Caco-2 (cell line): ENCODE measurements around the gene CEP57L1. TPM values are rescaled to one million over a fixed set of nuclear protein-coding genes. Genes with fewer than 3 reads are reported as not detected.
"Not testable (repeated sequence)": the region's sequence is repeated elsewhere in the genome, so short reads cannot be mapped to it uniquely, and the experiment has no call there.

Experiments used
- BruUV-seq: library from RNA; stranded (reverse); fragments of 400-500 nt; replicated peaks from 2 replicates; lab custom pipeline; 2021; lab: Mats Ljungman, UMichigan
- CTCF ChIA-PET: fragments of 300-600 bp; sonication (Branson Sonifier 250); formaldehyde crosslinking; loops from one replicate; lab custom pipeline; 2022; ENCODE audit warnings: antibody characterized with exemption; lab: Charles Lee
- POLR2A ChIA-PET: fragments of 300-600 bp; sonication (Branson Sonifier 250); formaldehyde crosslinking; loops from one replicate; lab custom pipeline; 2022; ENCODE audit warnings: antibody characterized with exemption; lab: Charles Lee
- DNase-seq, 2 experiments: peaks; one replicate each; pipeline versions ENCODE4 v3.0.0 to v3.0.0-alpha.2; 2020 to 2022
- H3K27me3 ChIP-seq: replicated peaks from 2 replicates; pipeline ENCODE4 v1.6.0; 2011; ENCODE audit warnings: low read length; ENCODE audit not compliant: control insufficient read depth, insufficient read depth
- H3K36me3 ChIP-seq: 2 replicates; pipeline ENCODE4 v1.5.1; 2011; ENCODE audit warnings: low read length; ENCODE audit not compliant: control insufficient read depth, insufficient read depth
- H3K4me1 ChIP-seq: fragments of 250-450 bp; sonication (Bioruptor Pico); 2 replicates; pipeline ENCODE4 v1.5.1; 2020; ENCODE audit warnings: mild to moderate bottlenecking
- H3K4me3 ChIP-seq: 2 replicates; pipeline ENCODE4 v1.5.1; 2011; ENCODE audit warnings: low read depth, mild to moderate bottlenecking, control low read depth, low read length
- H3K9me3 ChIP-seq: fragments of 250-450 bp; sonication (Bioruptor Pico); 2 replicates; pipeline ENCODE4 v1.5.1; 2020; ENCODE audit warnings: mild to moderate bottlenecking, moderate library complexity
- H3K27ac Mint-ChIP-seq: one replicate; pipeline ENCODE4 v1.8.0; 2022; ENCODE audit warnings: mixed read lengths; ENCODE audit not compliant: unreplicated experiment
- H3K27me3 Mint-ChIP-seq: one replicate; pipeline ENCODE4 v1.8.0; 2022; ENCODE audit warnings: mixed read lengths; ENCODE audit not compliant: insufficient read depth, unreplicated experiment
- H3K36me3 Mint-ChIP-seq: one replicate; pipeline ENCODE4 v1.8.0; 2022; ENCODE audit warnings: mild to moderate bottlenecking, mixed read lengths; ENCODE audit not compliant: insufficient read depth, unreplicated experiment
- H3K4me1 Mint-ChIP-seq: one replicate; pipeline ENCODE4 v1.8.0; 2022; ENCODE audit warnings: low read depth, mixed read lengths; ENCODE audit not compliant: unreplicated experiment
- H3K4me3 Mint-ChIP-seq: one replicate; pipeline ENCODE4 v1.8.0; 2022; ENCODE audit warnings: mild to moderate bottlenecking, moderate library complexity, mixed read lengths; ENCODE audit not compliant: unreplicated experiment
- H3K9me3 Mint-ChIP-seq: one replicate; pipeline ENCODE4 v1.8.0; 2022; ENCODE audit warnings: mixed read lengths; ENCODE audit not compliant: unreplicated experiment
- intact Hi-C: fragments of 100-400 bp; cut with micrococcal nuclease; formaldehyde crosslinking; loops from one replicate; pipeline ENCODE4 v1.10.0; 2022; ENCODE audit not compliant: unreplicated experiment
- total RNA-seq: library from RNA; stranded (reverse); gene quantifications from 2 replicates; pipeline ENCODE4 v1.2.3, GENCODE V29; 2022
- TF ChIP-seq, protein P1 (sequence below), 2 experiments: fragments of 200-600 bp in 1 of 2; IDR thresholded peaks; 1 replicate in 1 of 2; 2 replicates in 1 of 2; pipeline versions ENCODE4 v1.5.1 to v1.8.0; 2011 to 2022; ENCODE audit warnings: antibody characterized with exemption in 1 of 2, control low read depth in 1 of 2, inconsistent platforms in 1 of 2, low read depth in 1 of 2, low read length in 1 of 2, mild to moderate bottlenecking in 1 of 2, moderate library complexity in 1 of 2; ENCODE audit not compliant: insufficient read depth in 1 of 2, severe bottlenecking in 1 of 2, unreplicated experiment in 1 of 2

CEP57L1 gene
- total RNA-seq, 1 experiment from 2014 or later, result 12.7 TPM

DNA sequence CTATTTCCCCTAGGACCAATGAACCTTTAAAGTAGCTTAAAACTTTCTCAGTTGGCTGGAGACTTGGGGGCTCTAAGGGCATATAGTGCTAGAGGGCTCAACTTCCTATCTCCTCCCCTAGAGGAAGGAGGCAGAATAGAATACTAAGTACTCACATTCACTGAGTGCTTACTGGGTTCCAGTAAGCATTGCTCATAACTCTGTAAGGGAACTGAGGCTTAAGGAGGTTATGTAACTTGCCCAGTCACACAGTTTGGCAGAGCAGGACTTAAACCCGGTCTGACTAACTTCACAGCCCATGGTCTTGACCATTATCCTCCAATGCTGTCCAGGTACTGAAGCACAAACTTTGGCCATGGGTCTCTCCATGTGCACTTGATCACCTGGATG is 13.1 kb upstream of the CEP57L1 start:
- TF ChIP-seq, protein P1, sequence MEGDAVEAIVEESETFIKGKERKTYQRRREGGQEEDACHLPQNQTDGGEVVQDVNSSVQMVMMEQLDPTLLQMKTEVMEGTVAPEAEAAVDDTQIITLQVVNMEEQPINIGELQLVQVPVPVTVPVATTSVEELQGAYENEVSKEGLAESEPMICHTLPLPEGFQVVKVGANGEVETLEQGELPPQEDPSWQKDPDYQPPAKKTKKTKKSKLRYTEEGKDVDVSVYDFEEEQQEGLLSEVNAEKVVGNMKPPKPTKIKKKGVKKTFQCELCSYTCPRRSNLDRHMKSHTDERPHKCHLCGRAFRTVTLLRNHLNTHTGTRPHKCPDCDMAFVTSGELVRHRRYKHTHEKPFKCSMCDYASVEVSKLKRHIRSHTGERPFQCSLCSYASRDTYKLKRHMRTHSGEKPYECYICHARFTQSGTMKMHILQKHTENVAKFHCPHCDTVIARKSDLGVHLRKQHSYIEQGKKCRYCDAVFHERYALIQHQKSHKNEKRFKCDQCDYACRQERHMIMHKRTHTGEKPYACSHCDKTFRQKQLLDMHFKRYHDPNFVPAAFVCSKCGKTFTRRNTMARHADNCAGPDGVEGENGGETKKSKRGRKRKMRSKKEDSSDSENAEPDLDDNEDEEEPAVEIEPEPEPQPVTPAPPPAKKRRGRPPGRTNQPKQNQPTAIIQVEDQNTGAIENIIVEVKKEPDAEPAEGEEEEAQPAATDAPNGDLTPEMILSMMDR (IDR thresholded peaks at IDR 0.05; ENCODE audit: insufficient read depth in 1 of 2, low read depth in 1 of 2, low read length in 1 of 2, severe bottlenecking in 1 of 2, unreplicated experiment in 1 of 2), result no peak
- Histone ChIP-seq H3K36me3 (no peaks in the 10 kb centered on the region), H3K4me1 (no peaks in the 10 kb centered on the region), H3K9me3 (no peaks in the 10 kb centered on the region), H3K27me3 (no peaks in the 10 kb centered on the region), H3K4me3 (no peak overlapping the region)
- ChIA-PET POLR2A (no interaction called here), CTCF (no interaction called here)
- Mint-ChIP-seq H3K36me3 (no peaks in the 10 kb centered on the region), H3K27me3 (no peaks in the 10 kb centered on the region), H3K9me3 (no peaks in the 10 kb centered on the region), H3K4me3 (no peak overlapping the region), H3K4me1 (peaks cover 2% of the 10 kb centered on the region), H3K27ac (no peak overlapping the region)
- no TSS peak for BruUV-seq
- DNase-seq, result no peak
- intact Hi-C loops, result no loop called here

DNA sequence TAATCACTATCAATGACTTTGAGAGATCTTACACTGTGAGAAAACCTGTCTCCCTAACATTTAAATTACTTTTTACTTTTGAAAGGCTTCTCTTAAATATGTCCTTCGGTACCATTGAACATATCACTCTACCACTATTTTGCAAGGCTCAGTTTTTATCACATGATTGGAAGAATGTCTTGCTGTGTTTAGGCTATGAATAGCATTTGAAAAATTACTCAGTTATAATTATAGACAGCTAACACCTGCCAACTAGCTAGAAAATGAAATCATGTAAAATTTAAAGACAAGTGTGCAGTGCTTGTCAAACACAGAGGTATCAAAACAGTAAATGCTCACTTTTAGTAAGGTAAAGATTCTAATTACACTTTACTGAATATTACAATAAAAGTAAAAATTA is 11.7 kb upstream of the CEP57L1 start:
- ChIA-PET POLR2A (no interaction called here), CTCF (no interaction called here)
- Mint-ChIP-seq H3K4me3 (no peak overlapping the region), H3K27ac (no peak overlapping the region), H3K9me3 (no peaks in the 10 kb centered on the region), H3K4me1 (peaks cover 7% of the 10 kb centered on the region), H3K27me3 (no peaks in the 10 kb centered on the region), H3K36me3 (no peaks in the 10 kb centered on the region)
- no peak for DNase-seq
- Histone ChIP-seq H3K36me3 (no peaks in the 10 kb centered on the region), H3K4me1 (no peaks in the 10 kb centered on the region; the same call in 1 of the 2 replicates), H3K9me3 (no peaks in the 10 kb centered on the region), H3K27me3 (no peaks in the 10 kb centered on the region), H3K4me3 (no peak overlapping the region)
- TF ChIP-seq, protein P1 (IDR thresholded peaks at IDR 0.05; ENCODE audit: insufficient read depth in 1 of 2, low read depth in 1 of 2, low read length in 1 of 2, severe bottlenecking in 1 of 2, unreplicated experiment in 1 of 2), result no peak
- intact Hi-C loops, result no loop called here
- no TSS peak for BruUV-seq

DNA sequence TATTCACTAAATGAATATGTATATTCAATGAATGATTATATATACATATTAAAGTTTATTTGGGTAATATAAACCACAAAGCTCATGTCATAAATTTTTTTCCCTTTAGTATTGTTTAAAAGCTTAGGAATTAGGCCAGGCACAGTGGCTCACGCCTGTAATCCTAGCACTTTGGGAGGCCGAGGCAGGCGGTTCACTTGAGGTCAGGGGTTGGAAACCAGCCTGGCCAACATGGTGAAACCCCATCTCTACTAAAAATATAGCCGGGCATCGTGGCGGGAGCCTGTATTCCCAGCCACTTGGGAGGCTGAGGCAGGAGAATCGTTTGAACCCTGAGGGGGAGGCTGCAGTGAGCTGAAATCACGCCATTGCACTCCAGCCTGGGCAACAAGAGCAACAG is 11.2 kb upstream of the CEP57L1 start:
- H3K27me3 Mint-ChIP-seq, BruUV-seq, intact Hi-C loops, H3K9me3 Mint-ChIP-seq, H3K4me3 ChIP-seq, H3K4me1 ChIP-seq, DNase-seq, H3K27me3 ChIP-seq, POLR2A ChIA-PET, H3K36me3 Mint-ChIP-seq, H3K9me3 ChIP-seq, H3K27ac Mint-ChIP-seq, CTCF ChIA-PET, H3K4me1 Mint-ChIP-seq, H3K36me3 ChIP-seq, H3K4me3 Mint-ChIP-seq: not testable (repeated sequence)
